GM21723 (cell line): ENCODE results near the gene NEDD1.

ENCODE experiments used
- ATAC-seq: cut with Tn5 transposase; IDR thresholded peaks from one replicate; pipeline ENCODE4 v1.9.1; 2021; ENCODE audit warnings: mild to moderate bottlenecking, moderate library complexity; ENCODE audit not compliant: unreplicated experiment

Gene NEDD1

GRCh38 chr12:96906849-96907670 lies at the start of gene NEDD1:
Gene NEDD1, plus strand, starts transcription at chr12:96907257. Its CDS starts 2,503 bp downstream, at chr12:96909760.
- ATAC-seq = peak; percentile 95

DNA sequence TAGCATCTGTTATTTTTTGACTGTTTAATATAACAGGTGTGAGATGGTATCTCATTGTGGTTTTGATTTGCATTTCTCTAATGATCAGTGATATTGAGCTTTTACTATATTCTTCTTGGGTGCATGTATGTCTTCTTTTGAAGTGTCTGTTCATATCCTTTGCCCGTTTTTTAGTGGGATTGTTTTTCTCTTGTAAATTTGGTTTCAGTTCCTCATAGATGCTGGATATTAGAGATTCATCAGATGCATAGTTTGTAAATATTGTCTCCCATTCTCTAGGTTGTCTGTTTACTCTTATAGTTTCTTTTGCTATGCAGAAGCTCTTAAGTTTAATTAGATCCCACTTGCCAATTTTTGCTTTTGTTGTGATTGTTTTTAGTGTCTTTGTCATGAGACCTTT lies 48.9 kb upstream of the NEDD1 start:
- ATAC-seq = no peak

DNA sequence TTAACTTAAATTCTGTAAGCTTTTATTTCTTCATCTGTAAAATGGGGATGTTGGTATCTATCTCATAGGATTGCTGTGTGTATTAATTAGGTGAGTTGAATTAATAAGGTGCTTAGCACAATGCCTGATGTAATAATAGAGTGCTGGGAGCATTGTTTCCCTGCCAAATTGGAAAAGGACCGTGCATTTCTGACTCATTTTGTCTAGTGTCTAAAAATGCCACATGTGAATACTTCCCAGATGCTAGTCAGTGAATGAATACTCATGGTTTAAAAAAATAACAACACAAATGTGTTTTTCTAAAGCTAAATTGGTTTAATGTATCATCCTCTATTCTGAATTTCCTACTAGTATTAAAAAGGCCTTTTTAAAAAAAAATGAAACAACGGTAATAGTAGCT lies 45.4 kb upstream of the NEDD1 start:
- ATAC-seq = no peak

DNA sequence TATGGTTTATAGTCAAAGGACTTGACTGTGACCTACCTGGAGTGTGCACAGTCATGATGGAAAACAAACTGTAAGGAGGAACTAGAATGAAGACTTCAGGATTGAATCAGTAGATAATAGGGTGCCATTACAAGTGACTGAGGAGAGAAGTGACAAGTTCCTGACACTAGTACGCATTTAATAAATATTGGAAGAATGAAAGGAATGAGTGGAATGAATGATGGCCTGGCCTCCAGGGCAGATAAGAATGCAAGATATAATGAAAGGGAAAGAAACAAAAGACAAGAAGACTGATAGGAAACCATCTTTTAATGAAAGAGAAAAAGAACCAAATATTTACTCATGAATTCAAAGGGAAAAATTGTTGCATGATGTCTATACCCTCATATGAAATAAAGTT lies 44.7 kb upstream of the NEDD1 start:
- no peak for ATAC-seq

DNA sequence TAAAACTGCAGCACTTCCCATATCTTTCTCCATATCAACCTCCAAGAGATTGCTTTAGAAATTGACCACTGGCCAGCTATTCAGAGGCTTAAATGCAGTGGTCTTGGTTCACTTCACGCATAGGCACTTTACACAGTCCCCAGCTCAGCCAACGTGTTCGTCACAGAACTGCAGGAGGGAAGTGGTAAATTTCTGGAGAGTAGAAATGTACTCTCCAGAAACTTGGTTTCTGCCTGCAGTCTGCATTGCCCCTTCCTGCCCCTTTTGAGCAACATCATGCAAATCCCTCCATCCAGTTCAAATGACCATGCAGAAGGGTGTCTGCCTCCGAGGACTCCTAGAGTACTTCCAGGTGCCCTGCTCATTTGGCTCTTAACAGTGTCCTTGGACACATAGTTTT lies 42.7 kb upstream of the NEDD1 start:
- no peak for ATAC-seq

- no peak for ATAC-seq
Measured at GRCh38 chr12:96866801-96867590, 40.1 kb upstream of the NEDD1 start.

GRCh38 chr12:96870946-96871345 lies 36.1 kb upstream of the NEDD1 start:
- ATAC-seq = no peak

DNA sequence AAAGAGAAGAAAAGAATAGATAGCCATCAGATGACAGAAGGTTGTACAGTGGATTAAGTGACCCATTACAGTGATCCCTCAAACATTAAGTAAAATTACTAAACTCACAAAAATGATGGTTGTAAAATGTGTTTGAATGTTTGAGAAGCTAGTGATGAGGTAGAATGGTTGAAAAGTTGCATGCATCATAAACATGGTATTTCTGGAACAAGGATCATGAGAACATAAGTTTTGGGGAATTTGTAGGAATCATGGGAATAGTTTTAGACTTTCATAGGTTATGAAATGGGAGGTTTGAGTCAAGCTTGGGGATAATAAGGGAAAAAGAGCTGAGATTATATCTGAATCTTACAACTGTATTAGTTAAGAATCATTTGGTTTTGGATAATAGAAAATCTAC lies 34.1 kb upstream of the NEDD1 start:
- no peak for ATAC-seq

GRCh38 chr12:96874211-96874610 lies 32.8 kb upstream of the NEDD1 start:
- ATAC-seq = no peak

DNA sequence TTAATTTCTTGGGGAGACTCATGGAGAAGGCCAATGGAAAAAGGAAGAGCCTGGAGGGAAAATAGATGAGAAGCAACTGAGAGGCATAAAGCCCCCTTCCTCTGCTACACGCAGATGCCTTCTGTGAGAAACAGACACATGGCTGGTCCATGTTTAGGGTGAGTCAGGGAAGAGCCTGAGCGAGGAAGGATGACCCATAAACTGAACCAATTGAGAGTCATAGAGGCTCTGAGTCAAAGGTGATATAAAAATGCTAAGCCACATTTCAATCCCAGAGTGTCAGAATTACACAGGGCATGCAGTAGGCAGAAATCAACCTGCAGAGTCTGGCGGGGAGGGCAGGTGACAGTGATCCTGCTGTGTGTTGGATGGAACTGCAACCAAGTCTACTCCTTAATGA lies 30.1 kb upstream of the NEDD1 start:
- ATAC-seq = no peak

GRCh38 chr12:96878704-96879103 lies 28.4 kb upstream of the NEDD1 start:
- no peak for ATAC-seq

GRCh38 chr12:96879301-96879700 lies 27.8 kb upstream of the NEDD1 start:
- no peak for ATAC-seq

DNA sequence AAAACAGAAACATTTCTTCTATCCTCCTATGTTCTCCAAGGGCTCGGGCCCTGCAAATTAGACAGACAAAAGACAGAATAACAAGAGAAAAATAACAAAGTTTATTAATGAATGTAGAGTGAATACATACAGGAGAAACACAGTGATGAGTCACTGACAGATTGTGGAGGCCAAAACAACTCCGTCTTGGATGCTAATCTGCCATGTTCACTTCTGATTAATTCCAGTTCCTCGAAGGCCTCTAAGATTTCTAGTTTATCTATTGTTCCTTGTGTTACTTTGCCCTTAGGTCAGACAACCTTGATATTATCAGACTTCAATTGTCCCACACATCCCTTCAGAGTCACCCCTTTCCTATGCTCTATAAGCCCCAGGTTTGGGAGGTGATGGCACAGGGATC lies 26.8 kb upstream of the NEDD1 start:
- ATAC-seq = no peak

DNA sequence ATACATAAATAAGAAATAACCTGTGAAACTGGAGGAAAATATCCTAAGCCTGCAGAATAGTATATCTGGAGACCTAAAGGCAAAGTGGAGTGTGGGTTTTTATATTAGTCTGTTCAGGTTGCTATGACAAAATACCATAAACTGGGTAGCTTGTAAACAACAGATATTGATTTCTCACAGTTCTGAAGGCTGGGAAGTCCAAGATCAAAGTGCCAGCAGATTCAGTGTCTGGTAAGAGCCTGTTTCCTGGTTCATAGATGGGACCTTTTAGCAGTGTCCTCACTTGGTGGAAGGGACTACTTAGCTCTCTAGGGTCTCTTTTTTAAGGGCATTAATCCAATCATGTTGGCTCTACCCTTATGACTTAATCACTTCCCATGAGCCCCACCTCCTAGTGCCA lies 25.4 kb upstream of the NEDD1 start:
- ATAC-seq = no peak

- no peak for ATAC-seq
Measured at GRCh38 chr12:96882862-96883261, 24.2 kb upstream of the NEDD1 start.

- no peak for ATAC-seq
Measured at GRCh38 chr12:96883571-96883970, 23.5 kb upstream of the NEDD1 start.

GRCh38 chr12:96886998-96887677 lies 19.9 kb upstream of the NEDD1 start:
- no peak for ATAC-seq

DNA sequence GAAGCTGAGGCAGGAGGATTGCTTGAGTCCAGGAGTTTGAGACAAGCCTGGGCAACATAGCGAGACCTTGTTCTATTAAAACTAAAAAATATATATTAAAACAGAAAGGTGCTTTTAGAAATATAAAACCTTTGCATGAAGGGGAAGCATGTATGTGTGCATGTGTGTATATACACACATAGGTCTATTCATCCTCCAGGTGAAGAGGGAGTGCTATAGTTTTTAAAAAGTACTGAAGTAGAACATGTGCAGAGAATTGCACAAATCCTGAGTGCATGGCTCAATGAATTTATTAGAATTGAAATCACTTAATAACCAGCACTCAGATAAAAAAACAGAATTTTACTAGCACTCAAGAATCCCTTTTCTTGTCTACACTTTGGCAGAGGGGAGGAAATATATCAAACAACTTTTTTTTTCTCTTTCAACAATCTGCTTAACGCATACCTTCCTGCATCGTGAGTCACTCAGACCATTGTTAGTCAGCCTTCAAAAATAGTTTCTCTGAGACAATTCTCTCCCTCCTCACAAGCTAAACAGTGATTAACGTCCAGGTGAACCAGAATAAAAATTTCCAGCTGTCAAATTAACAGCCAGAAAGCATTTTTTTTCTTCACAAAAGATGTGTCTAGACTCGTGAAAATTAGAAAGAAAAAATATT lies 17.7 kb upstream of the NEDD1 start:
- no peak for ATAC-seq

- ATAC-seq = no peak
Measured at GRCh38 chr12:96890331-96890730, 16.7 kb upstream of the NEDD1 start.

DNA sequence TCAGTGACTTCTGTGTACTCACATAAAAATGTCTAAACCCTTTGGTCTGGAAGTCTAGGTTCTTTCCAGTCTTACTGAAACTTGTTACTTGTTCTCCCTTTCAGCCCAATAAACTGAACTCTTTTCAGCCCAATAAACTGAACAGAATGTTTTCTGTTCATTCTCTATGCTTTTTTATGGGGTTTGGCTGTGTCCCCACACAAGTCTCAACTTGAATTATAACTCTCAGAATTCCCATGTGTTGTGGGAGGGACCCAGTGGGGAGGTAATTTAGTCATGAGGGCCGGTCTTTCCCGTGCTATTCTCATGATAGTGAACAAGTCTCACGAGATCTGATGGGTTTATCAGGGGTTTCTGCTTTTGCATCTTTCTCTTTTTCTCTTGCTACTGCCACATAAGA lies 15.0 kb upstream of the NEDD1 start:
- no peak for ATAC-seq

DNA sequence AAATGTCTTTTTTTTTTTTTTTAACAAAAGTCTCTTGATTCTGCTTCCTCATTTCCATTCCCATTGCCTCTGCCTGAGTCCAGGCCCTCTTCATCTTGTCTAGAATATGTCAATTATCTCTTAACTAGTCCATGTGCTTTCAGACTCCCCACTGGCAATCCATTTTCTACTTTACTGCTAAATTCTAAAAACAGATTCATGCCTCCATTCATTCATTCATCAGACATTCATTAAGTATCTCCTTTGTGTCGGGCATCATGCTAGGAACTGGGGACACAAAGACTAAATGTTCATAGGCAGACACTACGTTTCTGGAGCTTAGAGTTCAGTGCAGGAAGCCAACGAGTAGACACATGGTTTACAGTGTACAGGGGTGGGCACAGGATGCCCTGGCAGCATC lies 9.6 kb upstream of the NEDD1 start:
- ATAC-seq = no peak
